ENCODE measurements around the gene OR10G3. TPM values are rescaled to one million over a fixed set of nuclear protein-coding genes. Genes with fewer than 3 reads are reported as not detected.

OR10G3 gene
- total RNA-seq, 2 donors from 2014 or later: not detected

GRCh38 chr14:21537090-21537424 lies 42.8 kb downstream of the OR10G3 start:
- ATAC-seq (no peak), DNase-seq (no peak)
- intact Hi-C loops (cut with DNase I): no loop called here

- DNase-seq (no peak), ATAC-seq (peak; percentile 12 to 59)
- intact Hi-C loops (cut with DNase I): no loop called here
Observed at GRCh38 chr14:21536418-21537089, 43.3 kb downstream of the OR10G3 start.

GRCh38 chr14:21535545-21536417 lies 44.1 kb downstream of the OR10G3 start:
- no peak for DNase-seq
- intact Hi-C loops (cut with DNase I): no loop called here
- peak in 1 of 2 donors; percentile 31 for ATAC-seq

- intact Hi-C loops (cut with DNase I): no loop called here
- DNase-seq: no peak
- ATAC-seq: no peak
Observed at GRCh38 chr14:21534576-21534975, 45.3 kb downstream of the OR10G3 start.

GRCh38 chr14:21533294-21533693 lies 46.6 kb downstream of the OR10G3 start:
- DNase-seq (no peak), ATAC-seq (no peak)
- intact Hi-C loops (cut with DNase I): no loop called here

GRCh38 chr14:21529515-21529914 lies 50.4 kb downstream of the OR10G3 start:
- no peak for ATAC-seq
- intact Hi-C loops (cut with DNase I): no loop called here
- DNase-seq: no peak

GRCh38 chr14:21528381-21529348 lies 51.2 kb downstream of the OR10G3 start:
- ATAC-seq (no peak), DNase-seq (no peak)
- intact Hi-C loops (cut with DNase I): no loop called here

GRCh38 chr14:21527318-21527679 lies 52.6 kb downstream of the OR10G3 start:
- intact Hi-C loops (cut with DNase I): no loop called here
- no peak for ATAC-seq
- DNase-seq: no peak

- ATAC-seq: peak in 1 of 2 donors; percentile 7
- no peak for DNase-seq
- intact Hi-C loops (cut with DNase I): no loop called here
Observed at GRCh38 chr14:21526672-21527317, 53.1 kb downstream of the OR10G3 start.

- peak; percentile 76 for DNase-seq
- peak; percentile 95 to 97 for ATAC-seq
- intact Hi-C loops (cut with DNase I): no loop called here
Observed at GRCh38 chr14:21525962-21526671, 53.8 kb downstream of the OR10G3 start, which contains the start of gene SALL2. SALL2 (minus strand) TSS chr14:21526346; CDS start chr14:21526127, 219 bp downstream.

- DNase-seq (peak; percentile 32), ATAC-seq (peak; percentile 51 to 71)
- intact Hi-C loops (cut with DNase I): no loop called here
Observed at GRCh38 chr14:21525571-21525961, 54.3 kb downstream of the OR10G3 start.

GRCh38 chr14:21524575-21525490 lies 55.0 kb downstream of the OR10G3 start:
- DNase-seq: no peak
- intact Hi-C loops (cut with DNase I): no loop called here
- ATAC-seq: no peak

- intact Hi-C loops (cut with DNase I): no loop called here
- ATAC-seq (no peak), DNase-seq (no peak)
Observed at GRCh38 chr14:21523203-21523602, 56.7 kb downstream of the OR10G3 start.

- no peak for ATAC-seq
- no peak for DNase-seq
- intact Hi-C loops (cut with DNase I): no loop called here
Observed at GRCh38 chr14:21521501-21521900, 58.4 kb downstream of the OR10G3 start.

- ATAC-seq (no peak), DNase-seq (no peak)
- intact Hi-C loops (cut with DNase I): no loop called here
Observed at GRCh38 chr14:21520767-21521166, 59.1 kb downstream of the OR10G3 start.

- no peak for DNase-seq
- intact Hi-C loops (cut with DNase I): no loop called here
- ATAC-seq: no peak
Observed at GRCh38 chr14:21518725-21519124, 61.2 kb downstream of the OR10G3 start.

All from left cardiac atrium (tissue), 4 donors.